Type B pancreatic cell (in vitro differentiated cells): ENCODE measurements around the gene PID1. TPM values are rescaled to one million over a fixed set of nuclear protein-coding genes. Genes with fewer than 3 reads are reported as not detected.

Experiments used
- DNase-seq: peaks from one replicate; pipeline ENCODE4 v3.0.0; 2021; ENCODE audit warnings: mixed read lengths; ENCODE audit not compliant: unreplicated experiment; ENCODE audit errors: extremely low spot score
- H3K27ac Mint-ChIP-seq: 2 replicates; pipeline ENCODE4 v1.8.0; 2021; ENCODE audit warnings: mild to moderate bottlenecking, mixed read lengths
- H3K27me3 Mint-ChIP-seq: 2 replicates; pipeline ENCODE4 v1.8.0; 2021; ENCODE audit warnings: mixed read lengths
- H3K36me3 Mint-ChIP-seq: 2 replicates; pipeline ENCODE4 v1.8.0; 2021; ENCODE audit warnings: mixed read lengths
- H3K4me1 Mint-ChIP-seq: one replicate; pipeline ENCODE4 v1.8.0; 2021; ENCODE audit warnings: mixed read lengths; ENCODE audit not compliant: unreplicated experiment
- H3K4me3 Mint-ChIP-seq: 2 replicates; pipeline ENCODE4 v1.8.0; 2021; ENCODE audit warnings: mild to moderate bottlenecking, mixed read lengths
- H3K9me3 Mint-ChIP-seq: 2 replicates; pipeline ENCODE4 v1.8.0; 2021; ENCODE audit warnings: mixed read lengths
- CTCF ChIP-seq: fragments of 200-600 bp; sonication (generic); conservative IDR thresholded peaks from 2 replicates; pipeline ENCODE4 v1.5.0; 2021; ENCODE audit warnings: antibody characterized with exemption, mild to moderate bottlenecking
- total RNA-seq: library from RNA; stranded (reverse); gene quantifications from 2 replicates; pipeline ENCODE4 v1.2.1, GENCODE V29; 2021; ENCODE audit warnings: low replicate concordance

PID1 gene
- total RNA-seq, 1 donor from 2014 or later, result 0.92 TPM

GRCh38 chr2:229181641-229182040 lies 89.4 kb downstream of the PID1 start:
- TF ChIP-seq CTCF, result no peak
- Mint-ChIP-seq H3K36me3 (no peaks in the 10 kb centered on the region), H3K9me3 (no peaks in the 10 kb centered on the region), H3K4me3 (no peak overlapping the region), H3K27me3 (no peaks in the 10 kb centered on the region), H3K27ac (no peak overlapping the region), H3K4me1 (peaks cover 9% of the 10 kb centered on the region)
- no peak for DNase-seq

GRCh38 chr2:229180658-229181057 lies 90.4 kb downstream of the PID1 start:
- no peaks in the 10 kb centered on the region for H3K9me3 Mint-ChIP-seq
- no peak for DNase-seq
- no peak for TF ChIP-seq CTCF
- no peaks in the 10 kb centered on the region for H3K36me3 Mint-ChIP-seq
- peaks cover 9% of the 10 kb centered on the region for H3K4me1 Mint-ChIP-seq
- no peaks in the 10 kb centered on the region for H3K27me3 Mint-ChIP-seq
- H3K27ac Mint-ChIP-seq, result no peak overlapping the region
- H3K4me3 Mint-ChIP-seq, result no peak overlapping the region

GRCh38 chr2:229179628-229180027 lies 91.5 kb downstream of the PID1 start:
- Mint-ChIP-seq H3K36me3 (no peaks in the 10 kb centered on the region), H3K27ac (no peak overlapping the region), H3K27me3 (no peaks in the 10 kb centered on the region), H3K4me1 (peaks cover 9% of the 10 kb centered on the region), H3K4me3 (no peak overlapping the region), H3K9me3 (no peaks in the 10 kb centered on the region)
- no peak for DNase-seq
- TF ChIP-seq CTCF, result no peak

DNA sequence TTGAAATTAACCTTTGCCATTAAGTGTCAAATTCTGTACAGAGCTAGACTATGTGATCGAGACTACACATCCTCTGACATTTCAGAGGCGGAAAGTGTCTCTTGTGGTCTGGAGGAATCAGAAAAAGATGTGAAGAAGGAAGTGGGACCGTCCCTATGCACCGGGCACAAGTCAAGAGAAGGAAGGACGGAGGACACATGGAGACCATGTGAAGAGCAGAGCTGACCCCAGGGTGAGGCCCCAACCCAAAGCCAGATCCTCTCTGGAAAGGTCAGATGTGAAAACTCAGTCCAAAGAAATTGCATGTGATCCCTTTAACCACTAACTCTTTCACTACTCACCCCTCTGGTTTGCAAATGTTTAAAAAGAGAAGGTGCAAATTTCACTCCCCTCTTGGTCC lies 92.4 kb downstream of the PID1 start:
- Mint-ChIP-seq H3K27me3 (no peaks in the 10 kb centered on the region), H3K9me3 (peaks cover 5% of the 10 kb centered on the region), H3K36me3 (no peaks in the 10 kb centered on the region), H3K27ac (no peak overlapping the region), H3K4me3 (no peak overlapping the region), H3K4me1 (peaks cover 9% of the 10 kb centered on the region)
- no peak for TF ChIP-seq CTCF
- DNase-seq, result no peak

GRCh38 chr2:229178117-229178516 lies 93.0 kb downstream of the PID1 start:
- peaks cover 5% of the 10 kb centered on the region for H3K9me3 Mint-ChIP-seq
- H3K4me1 Mint-ChIP-seq, result peaks cover 9% of the 10 kb centered on the region
- no peak for TF ChIP-seq CTCF
- H3K4me3 Mint-ChIP-seq, result no peak overlapping the region
- no peak overlapping the region for H3K27ac Mint-ChIP-seq
- DNase-seq, result no peak
- H3K36me3 Mint-ChIP-seq, result no peaks in the 10 kb centered on the region
- no peaks in the 10 kb centered on the region for H3K27me3 Mint-ChIP-seq

- no peaks in the 10 kb centered on the region for H3K36me3 Mint-ChIP-seq
- H3K27me3 Mint-ChIP-seq, result no peaks in the 10 kb centered on the region
- no peak for TF ChIP-seq CTCF
- H3K4me3 Mint-ChIP-seq, result no peak overlapping the region
- no peak for DNase-seq
- peaks cover 5% of the 10 kb centered on the region for H3K9me3 Mint-ChIP-seq
- H3K4me1 Mint-ChIP-seq, result peaks cover 9% of the 10 kb centered on the region
- no peak overlapping the region for H3K27ac Mint-ChIP-seq
Measured at GRCh38 chr2:229176136-229176535, 95.0 kb downstream of the PID1 start.
